Tibial nerve (tissue), 4 donors: Measurements from ENCODE around the gene HAO1. TPM values are rescaled to one million over a fixed set of nuclear protein-coding genes. Genes with fewer than 3 reads are reported as not detected.

Experiments used
- DNase-seq, 2 donors: peaks; one replicate each; pipeline ENCODE4 v3.0.0-alpha.2; 2019; ENCODE audit warnings: low spot score in 2 of 2
- H3K27ac ChIP-seq, 4 donors: fragments of 200-600 bp; sonication (generic) in 3 of 4; one replicate each; pipeline ENCODE4 v1.5.1; 2017 to 2019; ENCODE audit warnings: mild to moderate bottlenecking in 1 of 4
- H3K27me3 ChIP-seq, 2 donors: fragments of 200-600 bp; sonication (generic) in 1 of 2; one replicate each; pipeline versions ENCODE4 v1.5.1 to v1.6.0; 2017 to 2019
- H3K36me3 ChIP-seq, 3 donors: fragments of 200-600 bp; sonication (generic); one replicate each; pipeline ENCODE4 v1.5.1; 2018 to 2019
- H3K4me1 ChIP-seq, 4 donors: fragments of 200-600 bp; sonication (generic) in 3 of 4; one replicate each; pipeline ENCODE4 v1.5.1; 2017 to 2019
- H3K4me3 ChIP-seq, 4 donors: fragments of 200-600 bp; sonication (generic) in 3 of 4; one replicate each; pipeline ENCODE4 v1.5.1; 2017 to 2019; ENCODE audit warnings: mild to moderate bottlenecking in 1 of 4, moderate library complexity in 1 of 4
- H3K9me3 ChIP-seq, 4 donors: fragments of 200-600 bp; sonication (generic) in 3 of 4; one replicate each; pipeline ENCODE4 v1.5.1; 2017 to 2019
- EP300 ChIP-seq, 2 donors: sonication (generic); formaldehyde crosslinking; IDR thresholded peaks; one replicate each; pipeline ENCODE4 v1.6.1; 2017; ENCODE audit warnings: antibody characterized with exemption in 2 of 2, mild to moderate bottlenecking in 1 of 2
- POLR2A ChIP-seq, 2 donors: fragments of 450-650 bp; IDR thresholded peaks; one replicate each; pipeline ENCODE4 v1.6.1; 2017; ENCODE audit warnings: antibody characterized with exemption in 2 of 2, mild to moderate bottlenecking in 2 of 2, moderate library complexity in 2 of 2
- WGBS, 2 donors: methylation state at CpG; one replicate each; pipeline ENCODE4 v1.1.5; 2018; 5-methylcytosine and 5-hydroxymethylcytosine counted together
- total RNA-seq, 4 donors: library from RNA; depleted of rRNA; stranded (reverse); fragments of >200 nt; gene quantifications; one replicate each; pipeline ENCODE4 v1.1.0, GENCODE V29; 2016
- TF ChIP-seq, protein P1 (sequence below), 5 experiments: fragments of 200-600 bp in 3 of 5; fragments of 450-650 bp in 2 of 5; sonication (generic) in 3 of 5; IDR thresholded peaks; one replicate each; pipeline ENCODE4 v1.5.1; 2016 to 2019; ENCODE audit warnings: antibody characterized with exemption in 5 of 5, mild to moderate bottlenecking in 3 of 5, moderate library complexity in 2 of 5

Gene HAO1
- total RNA-seq, 4 donors from 2014 or later = not detected

DNA sequence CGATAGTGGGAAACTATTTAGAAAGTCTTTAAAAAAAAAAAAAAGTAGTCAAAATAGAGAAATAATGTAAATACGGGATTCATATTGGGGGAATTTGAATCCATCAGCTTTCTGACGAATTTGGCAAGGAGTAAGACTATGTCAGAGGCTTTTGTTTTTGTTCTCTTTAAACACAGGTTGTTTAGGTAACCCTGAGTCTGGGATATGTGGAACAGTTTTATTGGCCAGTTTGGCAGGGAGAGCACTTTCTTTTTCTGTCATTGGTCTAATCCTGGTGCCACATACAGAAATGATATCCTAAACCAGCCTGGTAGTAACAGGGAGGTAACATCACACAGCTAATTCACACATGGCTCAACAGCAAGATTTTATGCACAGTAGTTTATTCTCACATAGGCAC lies 27.7 kb downstream of the HAO1 start:
- Histone ChIP-seq H3K9me3 (no peaks in the 10 kb centered on the region), H3K36me3 (no peaks in the 10 kb centered on the region), H3K4me1 (peaks cover 0 to 11% (median 0%) of the 10 kb centered on the region in 4 donors), H3K27me3 (peaks cover 0 to 4% of the 10 kb centered on the region in 2 donors), H3K4me3 (no peak overlapping the region), H3K27ac (no peak overlapping the region)
- WGBS, 2 donors = 30 to 42% methylated on average over 3 of the region's 3 CpGs
- DNase-seq = no peak
- TF ChIP-seq EP300 (IDR thresholded peaks at IDR 0.05) (no peak), POLR2A (IDR thresholded peaks at IDR 0.05) (no peak)
- TF ChIP-seq, protein P1, sequence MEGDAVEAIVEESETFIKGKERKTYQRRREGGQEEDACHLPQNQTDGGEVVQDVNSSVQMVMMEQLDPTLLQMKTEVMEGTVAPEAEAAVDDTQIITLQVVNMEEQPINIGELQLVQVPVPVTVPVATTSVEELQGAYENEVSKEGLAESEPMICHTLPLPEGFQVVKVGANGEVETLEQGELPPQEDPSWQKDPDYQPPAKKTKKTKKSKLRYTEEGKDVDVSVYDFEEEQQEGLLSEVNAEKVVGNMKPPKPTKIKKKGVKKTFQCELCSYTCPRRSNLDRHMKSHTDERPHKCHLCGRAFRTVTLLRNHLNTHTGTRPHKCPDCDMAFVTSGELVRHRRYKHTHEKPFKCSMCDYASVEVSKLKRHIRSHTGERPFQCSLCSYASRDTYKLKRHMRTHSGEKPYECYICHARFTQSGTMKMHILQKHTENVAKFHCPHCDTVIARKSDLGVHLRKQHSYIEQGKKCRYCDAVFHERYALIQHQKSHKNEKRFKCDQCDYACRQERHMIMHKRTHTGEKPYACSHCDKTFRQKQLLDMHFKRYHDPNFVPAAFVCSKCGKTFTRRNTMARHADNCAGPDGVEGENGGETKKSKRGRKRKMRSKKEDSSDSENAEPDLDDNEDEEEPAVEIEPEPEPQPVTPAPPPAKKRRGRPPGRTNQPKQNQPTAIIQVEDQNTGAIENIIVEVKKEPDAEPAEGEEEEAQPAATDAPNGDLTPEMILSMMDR (IDR thresholded peaks at IDR 0.05) = no peak

DNA sequence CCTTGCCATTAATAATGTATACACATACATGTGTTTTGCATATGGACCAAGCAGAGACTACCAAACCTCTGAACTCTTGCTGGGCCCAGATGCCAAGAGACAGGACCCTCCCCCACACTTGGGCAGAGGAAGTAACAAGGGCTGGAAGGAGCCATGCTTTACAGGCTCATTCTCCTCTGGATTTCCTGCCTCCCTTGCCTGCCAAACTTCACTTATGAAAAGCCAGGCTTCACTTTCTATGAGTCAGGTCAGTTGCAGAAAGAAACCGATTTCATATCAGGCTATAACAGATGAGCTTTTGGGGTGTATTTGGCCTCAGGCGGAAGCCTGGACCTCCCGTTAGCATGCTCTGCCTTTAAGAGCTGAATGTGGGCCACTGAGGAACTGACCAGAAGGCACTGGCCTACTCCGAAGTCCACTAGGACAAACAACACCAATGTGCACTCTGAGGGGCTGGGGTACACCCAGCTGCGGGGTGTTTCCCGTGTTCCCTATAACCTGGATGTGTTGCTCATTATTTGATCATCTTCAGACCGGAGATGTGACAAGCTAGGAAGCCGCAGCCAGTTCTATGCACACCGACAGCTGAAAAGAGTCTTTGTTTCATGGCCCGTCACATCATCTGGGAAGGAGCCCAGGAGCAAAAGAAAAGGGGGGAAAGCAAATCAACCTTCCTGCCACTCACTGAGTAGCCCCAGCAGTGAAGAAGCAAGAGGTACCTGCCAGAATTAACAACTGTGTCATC lies 28.5 kb downstream of the HAO1 start:
- DNase-seq = no peak
- peaks cover 0 to 11% (median 0%) of the 10 kb centered on the region in 4 donors for H3K4me1 ChIP-seq
- H3K9me3 ChIP-seq = no peaks in the 10 kb centered on the region
- no peak overlapping the region for H3K4me3 ChIP-seq
- H3K27me3 ChIP-seq = peaks cover 0 to 4% of the 10 kb centered on the region in 2 donors
- WGBS, 2 donors = 58% methylated on average over 10 of the region's 10 CpGs
- TF ChIP-seq, protein P1 (IDR thresholded peaks at IDR 0.05) = no peak
- TF ChIP-seq EP300 (IDR thresholded peaks at IDR 0.05) (no peak), POLR2A (IDR thresholded peaks at IDR 0.05) (no peak)
- H3K36me3 ChIP-seq = no peaks in the 10 kb centered on the region
- no peak overlapping the region for H3K27ac ChIP-seq

DNA sequence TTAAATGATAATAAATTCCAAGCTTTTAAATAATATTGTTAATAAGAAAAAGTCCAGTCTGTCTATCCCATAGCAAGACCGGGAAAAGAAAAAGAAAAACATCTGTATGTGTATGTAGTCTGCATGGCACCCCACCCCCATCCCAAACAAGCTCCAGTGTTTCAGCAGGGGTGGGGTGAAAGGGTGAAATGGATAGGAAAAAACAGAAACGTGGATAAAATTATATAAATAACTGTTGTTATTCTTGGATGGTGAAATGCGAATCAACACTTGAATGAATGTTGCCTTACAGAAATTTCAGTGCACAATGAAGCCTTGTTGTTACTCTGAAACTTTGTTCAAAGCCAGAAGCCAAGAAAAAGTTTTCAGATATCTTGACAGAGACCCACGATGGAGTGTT lies 31.4 kb downstream of the HAO1 start:
- no peaks in the 10 kb centered on the region for H3K9me3 ChIP-seq
- H3K4me1 ChIP-seq = peaks cover 0 to 11% (median 0%) of the 10 kb centered on the region in 4 donors
- no peak overlapping the region for H3K4me3 ChIP-seq
- WGBS, 2 donors = 10 to 13% methylated on average over 4 of the region's 4 CpGs
- TF ChIP-seq EP300 (IDR thresholded peaks at IDR 0.05) = no peak
- TF ChIP-seq, protein P1 (IDR thresholded peaks at IDR 0.05) = no peak
- no peak for TF ChIP-seq POLR2A (IDR thresholded peaks at IDR 0.05)
- no peak overlapping the region for H3K27ac ChIP-seq
- no peaks in the 10 kb centered on the region for H3K36me3 ChIP-seq
- H3K27me3 ChIP-seq = peaks cover 0 to 3% of the 10 kb centered on the region in 2 donors
- DNase-seq = no peak

DNA sequence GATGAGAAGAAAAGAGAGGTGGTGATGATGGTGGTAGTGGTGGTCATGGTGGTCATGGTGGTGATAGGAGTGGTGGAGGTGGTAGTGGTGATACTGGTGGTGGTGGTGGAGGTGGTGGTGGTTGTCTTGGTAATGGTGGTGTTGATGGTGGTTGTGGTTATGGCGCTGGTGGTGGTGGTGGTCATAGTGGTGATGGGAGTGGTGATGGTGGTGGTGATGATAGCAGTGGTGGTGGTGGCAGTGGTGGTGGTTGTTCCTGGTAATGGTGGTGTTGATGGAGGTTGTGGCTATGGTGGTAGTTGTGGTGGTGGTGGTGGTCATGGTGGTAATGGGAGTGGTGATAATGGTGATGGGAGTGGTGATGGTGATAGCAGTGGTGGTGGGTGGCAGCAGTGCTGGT lies 36.8 kb downstream of the HAO1 start:
- no peak for TF ChIP-seq POLR2A (IDR thresholded peaks at IDR 0.05)
- TF ChIP-seq EP300 (IDR thresholded peaks at IDR 0.05) = no peak
- TF ChIP-seq, protein P1 (IDR thresholded peaks at IDR 0.05) = no peak
- H3K4me3 ChIP-seq = no peak overlapping the region
- H3K27ac ChIP-seq = no peak overlapping the region
- H3K36me3 ChIP-seq = no peaks in the 10 kb centered on the region
- DNase-seq = no peak
- no peaks in the 10 kb centered on the region for H3K9me3 ChIP-seq
- WGBS, 2 donors = 47 to 90% methylated on average over 1 of the region's 1 CpG
- no peaks in the 10 kb centered on the region for H3K4me1 ChIP-seq
- peaks cover 0 to 3% of the 10 kb centered on the region in 2 donors for H3K27me3 ChIP-seq

DNA sequence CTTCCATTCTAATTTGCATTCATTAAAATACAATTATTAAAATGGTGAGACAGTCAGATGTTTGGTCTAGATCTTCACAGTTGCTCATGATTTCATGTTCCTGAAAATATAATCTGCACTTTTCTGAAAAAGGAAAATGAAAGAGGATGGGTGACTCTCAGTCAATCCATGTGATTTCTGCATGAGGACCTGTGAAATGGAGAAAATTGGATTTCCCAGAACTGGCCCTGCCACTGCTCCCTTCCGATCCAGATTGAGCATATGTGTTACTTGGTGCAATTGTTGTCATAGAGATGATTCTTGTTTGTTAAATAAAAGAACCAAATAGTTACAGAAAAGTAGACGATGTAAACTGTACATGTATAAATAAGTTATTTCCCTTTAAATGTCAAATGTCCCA lies 37.4 kb downstream of the HAO1 start:
- H3K27me3 ChIP-seq = peaks cover 0 to 3% of the 10 kb centered on the region in 2 donors
- no peak overlapping the region for H3K4me3 ChIP-seq
- H3K9me3 ChIP-seq = no peaks in the 10 kb centered on the region
- no peaks in the 10 kb centered on the region for H3K4me1 ChIP-seq
- no peak overlapping the region for H3K27ac ChIP-seq
- H3K36me3 ChIP-seq = no peaks in the 10 kb centered on the region
- 87 to 89% methylated on average over 2 of the region's 2 CpGs for whole genome bisulfite sequencing, 2 donors
- TF ChIP-seq, protein P1 (IDR thresholded peaks at IDR 0.05) = no peak
- TF ChIP-seq POLR2A (IDR thresholded peaks at IDR 0.05) (no peak), EP300 (IDR thresholded peaks at IDR 0.05) (no peak)
- DNase-seq = no peak
